Keratinocyte (primary cell): Measurements from ENCODE around the gene CBX8. TPM values are rescaled to one million over a fixed set of nuclear protein-coding genes. Genes with fewer than 3 reads are reported as not detected.

Source experiments
- DNase-seq: peaks from one replicate; pipeline ENCODE4 v3.0.0-alpha.2; 2011; ENCODE audit warnings: low read depth, missing footprints, low spot score
- FAIRE-seq: peaks from 2 replicates; lab custom pipeline; 2011; peaks lifted over from hg19 to GRCh38; lab: Jason Lieb, UNC
- H2AFZ ChIP-seq: 2 replicates; pipeline ENCODE4 v1.6.0; 2012; ENCODE audit warnings: low read length, control low read depth, inconsistent platforms; ENCODE audit not compliant: control insufficient read depth
- H3K27ac ChIP-seq: 2 replicates; pipeline ENCODE4 v1.5.1; 2011; ENCODE audit warnings: low read length; ENCODE audit not compliant: control insufficient read depth, insufficient read depth
- H3K27me3 ChIP-seq: 3 replicates; pipeline ENCODE4 v1.6.0; 2011; ENCODE audit warnings: low read length; ENCODE audit not compliant: control insufficient read depth, insufficient read depth; ENCODE audit errors: extremely low read depth
- H3K36me3 ChIP-seq, 2 experiments: 2 replicates in 1 of 2; 3 replicates in 1 of 2; pipeline ENCODE4 v1.5.1; 2011; ENCODE audit warnings: low read length in 2 of 2, mild to moderate bottlenecking in 1 of 2; ENCODE audit not compliant: control insufficient read depth in 2 of 2, insufficient read depth in 2 of 2; ENCODE audit errors: extremely low read depth in 1 of 2
- H3K4me1 ChIP-seq: 3 replicates; pipeline ENCODE4 v1.5.1; 2011; ENCODE audit warnings: low read length; ENCODE audit not compliant: control insufficient read depth, insufficient read depth; ENCODE audit errors: extremely low read depth
- H3K4me2 ChIP-seq: 3 replicates; pipeline ENCODE4 v1.6.0; 2011; ENCODE audit warnings: low read depth, low read length; ENCODE audit not compliant: control insufficient read depth, insufficient read depth; ENCODE audit errors: extremely low read depth
- H3K4me3 ChIP-seq, 3 experiments: fragments of 200-600 bp in 1 of 3; sonication (generic) in 1 of 3; 2 replicates in 2 of 3; 3 replicates in 1 of 3; pipeline ENCODE4 v1.5.1; 2011 to 2016; ENCODE audit warnings: low read length in 3 of 3, mild to moderate bottlenecking in 3 of 3, control low read depth in 2 of 3, inconsistent platforms in 1 of 3, low read depth in 1 of 3, mixed read lengths in 1 of 3, mixed run types in 1 of 3, moderate library complexity in 1 of 3; ENCODE audit not compliant: control insufficient read depth in 2 of 3, insufficient read depth in 2 of 3; ENCODE audit errors: extremely low read depth in 1 of 3
- H3K79me2 ChIP-seq: 2 replicates; pipeline ENCODE4 v1.6.0; 2012; ENCODE audit warnings: low read length; ENCODE audit not compliant: control insufficient read depth, insufficient read depth
- H3K9ac ChIP-seq: 3 replicates; pipeline ENCODE4 v1.6.0; 2011; ENCODE audit warnings: low read length; ENCODE audit not compliant: control insufficient read depth, insufficient read depth; ENCODE audit errors: extremely low read depth
- H3K9me1 ChIP-seq: 3 replicates; pipeline ENCODE4 v1.6.0; 2011; ENCODE audit warnings: low read length; ENCODE audit not compliant: control insufficient read depth, insufficient read depth; ENCODE audit errors: extremely low read depth
- H3K9me3 ChIP-seq: 2 replicates; pipeline ENCODE4 v1.5.1; 2012; ENCODE audit warnings: low read depth, low read length; ENCODE audit not compliant: control insufficient read depth
- H4K20me1 ChIP-seq: 3 replicates; pipeline ENCODE4 v1.6.0; 2011; ENCODE audit warnings: low read length; ENCODE audit not compliant: control insufficient read depth, insufficient read depth; ENCODE audit errors: extremely low read depth
- CTCF ChIP-seq, 3 experiments: IDR thresholded peaks in 1 of 3; conservative IDR thresholded peaks in 1 of 3; optimal IDR thresholded peaks in 1 of 3; 2 replicates in 2 of 3; 3 replicates in 1 of 3; pipeline versions ENCODE3 to v1.5.1; 2011; ENCODE audit warnings: low read length in 3 of 3, mild to moderate bottlenecking in 3 of 3, moderate library complexity in 2 of 3, control low read depth in 1 of 3, inconsistent platforms in 1 of 3; ENCODE audit not compliant: insufficient read depth in 2 of 3; ENCODE audit errors: extremely low read depth in 1 of 3
- EZH2 ChIP-seq: IDR thresholded peaks from one replicate; pipeline ENCODE4 v1.6.1; 2012; ENCODE audit warnings: inconsistent platforms, mild to moderate bottlenecking, low read length, moderate library complexity
- dilution Hi-C: fragments of 300-500 bp; cut with MboI; formaldehyde crosslinking; loops from one replicate; pipeline ENCODE4 v1.7.0; 2020; ENCODE audit warnings: low sequenced_read_pairs; ENCODE audit not compliant: extremely low pct_ligation_motif_present
- polyA plus RNA-seq, 5 experiments: library from polyadenylated mRNA; depleted of rRNA in 3 of 5; stranded (reverse) in 3 of 5; stranded (forward) in 1 of 5; unstranded in 1 of 5; fragments of >200 nt; gene quantifications; 1 replicate in 1 of 5; 2 replicates in 3 of 5; 3 replicates in 1 of 5; pipeline versions ENCODE4 v1.2.1 to v1.2.3, GENCODE V29; 2011 to 2012; ENCODE audit warnings: missing spikeins in 2 of 5, low read depth in 1 of 5, low replicate concordance in 1 of 5

The CBX8 gene
- polyA plus RNA-seq, 1 donor (not counting 4 experiments of a cell fraction or from before 2014, with no cell fraction given) = 0.49 TPM

DNA sequence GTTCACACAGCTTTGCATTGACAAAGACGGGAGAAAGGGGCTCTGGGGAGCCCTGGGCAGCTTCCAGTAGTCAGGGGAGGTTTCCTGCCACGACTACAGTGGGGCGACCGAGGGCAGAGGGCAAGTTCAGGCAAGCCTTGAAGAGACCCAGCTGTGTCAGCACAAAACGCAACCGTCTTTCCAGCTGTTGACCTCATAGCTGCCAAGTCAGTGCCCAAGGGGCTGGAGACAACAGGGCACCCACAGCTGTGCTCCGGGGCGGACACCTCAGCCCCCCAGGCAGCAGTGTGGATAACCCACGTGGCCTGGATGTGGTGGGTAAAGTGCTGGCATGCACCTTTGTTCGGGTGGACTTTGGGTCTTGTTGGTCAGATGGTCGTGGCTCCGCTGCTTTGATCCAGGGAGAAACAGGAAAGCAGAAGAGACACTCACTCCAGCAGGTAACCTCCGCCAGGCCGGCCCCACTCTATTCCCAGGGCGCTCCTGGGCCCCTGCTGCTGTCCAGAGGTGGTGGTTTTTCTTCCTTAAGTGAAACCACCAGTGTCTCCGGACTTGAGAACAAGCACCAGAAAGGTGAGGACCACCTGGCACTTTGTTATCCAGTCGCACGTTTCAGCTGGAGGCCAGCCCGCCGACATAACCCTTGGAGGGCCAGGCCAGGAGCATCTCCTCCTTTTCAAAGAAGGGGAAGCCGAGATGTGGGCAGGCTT is 36.5 kb downstream of the CBX8 start:
- H3K4me1 ChIP-seq = peaks cover 6% of the 10 kb centered on the region
- H3K9me1 ChIP-seq = no peaks in the 10 kb centered on the region
- no peaks in the 10 kb centered on the region for H3K36me3 ChIP-seq
- FAIRE-seq (no peak), DNase-seq (no peak)
- no peak overlapping the region for H3K27ac ChIP-seq
- peak overlapping the region; percentile 17 for H2AFZ ChIP-seq
- no peak overlapping the region for H3K9ac ChIP-seq
- H3K79me2 ChIP-seq = no peaks in the 10 kb centered on the region
- H4K20me1 ChIP-seq = no peaks in the 10 kb centered on the region
- no peak overlapping the region for H3K4me2 ChIP-seq
- H3K9me3 ChIP-seq = no peaks in the 10 kb centered on the region
- TF ChIP-seq CTCF (optimal IDR thresholded peaks at IDR 0.05 in 1 of 3, IDR thresholded peaks at IDR 0.05 in 1 of 3, conservative IDR thresholded peaks at IDR 0.05 in 1 of 3; ENCODE audit: extremely low read depth in 1 of 3, insufficient read depth in 2 of 3, low read length in 3 of 3) = no peak
- TF ChIP-seq EZH2 = no peak
- H3K27me3 ChIP-seq = no peaks in the 10 kb centered on the region
- dilution Hi-C loops = no loop called here
- no peak overlapping the region for H3K4me3 ChIP-seq

DNA sequence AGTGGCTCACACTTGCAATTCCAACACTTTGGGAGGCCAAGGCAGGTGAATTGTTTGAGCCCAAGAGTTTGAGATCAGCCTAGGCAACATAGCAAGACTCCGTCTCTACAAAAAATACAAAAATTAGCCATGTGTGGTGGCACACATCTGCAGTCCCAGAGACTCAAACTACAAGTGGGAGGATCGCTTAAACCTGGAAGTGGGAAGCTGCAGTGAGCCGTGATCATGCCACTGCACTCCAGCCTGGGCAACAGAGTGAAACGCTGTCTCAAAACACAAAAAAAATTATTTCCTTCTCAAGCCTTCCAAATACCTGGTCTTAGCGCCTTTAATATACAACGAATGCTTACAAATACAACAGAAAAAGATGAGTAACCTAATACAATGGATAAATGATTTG is 38.6 kb downstream of the CBX8 start:
- Histone ChIP-seq H4K20me1 (no peaks in the 10 kb centered on the region), H3K79me2 (no peaks in the 10 kb centered on the region), H3K9me1 (no peaks in the 10 kb centered on the region), H3K36me3 (no peaks in the 10 kb centered on the region), H3K4me2 (no peak overlapping the region), H3K9ac (no peak overlapping the region), H3K27me3 (no peaks in the 10 kb centered on the region), H3K4me3 (no peak overlapping the region), H2AFZ (no peak overlapping the region), H3K27ac (no peak overlapping the region), H3K9me3 (no peaks in the 10 kb centered on the region), H3K4me1 (peaks cover 6% of the 10 kb centered on the region)
- TF ChIP-seq CTCF (optimal IDR thresholded peaks at IDR 0.05 in 1 of 3, IDR thresholded peaks at IDR 0.05 in 1 of 3, conservative IDR thresholded peaks at IDR 0.05 in 1 of 3; ENCODE audit: extremely low read depth in 1 of 3, insufficient read depth in 2 of 3, low read length in 3 of 3) (no peak), EZH2 (no peak)
- FAIRE-seq = no peak
- dilution Hi-C loops = no loop called here
- no peak for DNase-seq
